AG09309 (cell line): ENCODE measurements around the gene GGT1.
"Not testable (repeated sequence)": the region's sequence is repeated elsewhere in the genome, so short reads cannot be mapped to it uniquely, and the experiment has no call there.

ENCODE experiments used
- DNase-seq: peaks from one replicate; pipeline ENCODE4 v3.0.0-alpha.2; 2010; ENCODE audit warnings: low read depth
- H3K4me3 ChIP-seq: 2 replicates; pipeline ENCODE4 v1.5.1; 2011; ENCODE audit warnings: mild to moderate bottlenecking, low read depth, low read length, moderate library complexity; ENCODE audit not compliant: control insufficient read depth
- TF ChIP-seq, protein P1 (sequence below): IDR thresholded peaks from 2 replicates; pipeline ENCODE4 v1.5.1; 2011; ENCODE audit warnings: mild to moderate bottlenecking, low read depth, low read length, inconsistent platforms; ENCODE audit not compliant: insufficient read depth, control insufficient read depth; ENCODE audit errors: missing control alignments

The GGT1 gene

GRCh38 chr22:24601217-24602104 lies 1.5 kb upstream of the GGT1 start:
- DNase-seq: no peak
- TF ChIP-seq, protein P1, sequence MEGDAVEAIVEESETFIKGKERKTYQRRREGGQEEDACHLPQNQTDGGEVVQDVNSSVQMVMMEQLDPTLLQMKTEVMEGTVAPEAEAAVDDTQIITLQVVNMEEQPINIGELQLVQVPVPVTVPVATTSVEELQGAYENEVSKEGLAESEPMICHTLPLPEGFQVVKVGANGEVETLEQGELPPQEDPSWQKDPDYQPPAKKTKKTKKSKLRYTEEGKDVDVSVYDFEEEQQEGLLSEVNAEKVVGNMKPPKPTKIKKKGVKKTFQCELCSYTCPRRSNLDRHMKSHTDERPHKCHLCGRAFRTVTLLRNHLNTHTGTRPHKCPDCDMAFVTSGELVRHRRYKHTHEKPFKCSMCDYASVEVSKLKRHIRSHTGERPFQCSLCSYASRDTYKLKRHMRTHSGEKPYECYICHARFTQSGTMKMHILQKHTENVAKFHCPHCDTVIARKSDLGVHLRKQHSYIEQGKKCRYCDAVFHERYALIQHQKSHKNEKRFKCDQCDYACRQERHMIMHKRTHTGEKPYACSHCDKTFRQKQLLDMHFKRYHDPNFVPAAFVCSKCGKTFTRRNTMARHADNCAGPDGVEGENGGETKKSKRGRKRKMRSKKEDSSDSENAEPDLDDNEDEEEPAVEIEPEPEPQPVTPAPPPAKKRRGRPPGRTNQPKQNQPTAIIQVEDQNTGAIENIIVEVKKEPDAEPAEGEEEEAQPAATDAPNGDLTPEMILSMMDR: no peak
- no peak overlapping the region for H3K4me3 ChIP-seq

- not testable (repeated sequence) for DNase-seq, H3K4me3 ChIP-seq
Measured at GRCh38 chr22:24602105-24602749, 766 bp upstream of the GGT1 start.

DNA sequence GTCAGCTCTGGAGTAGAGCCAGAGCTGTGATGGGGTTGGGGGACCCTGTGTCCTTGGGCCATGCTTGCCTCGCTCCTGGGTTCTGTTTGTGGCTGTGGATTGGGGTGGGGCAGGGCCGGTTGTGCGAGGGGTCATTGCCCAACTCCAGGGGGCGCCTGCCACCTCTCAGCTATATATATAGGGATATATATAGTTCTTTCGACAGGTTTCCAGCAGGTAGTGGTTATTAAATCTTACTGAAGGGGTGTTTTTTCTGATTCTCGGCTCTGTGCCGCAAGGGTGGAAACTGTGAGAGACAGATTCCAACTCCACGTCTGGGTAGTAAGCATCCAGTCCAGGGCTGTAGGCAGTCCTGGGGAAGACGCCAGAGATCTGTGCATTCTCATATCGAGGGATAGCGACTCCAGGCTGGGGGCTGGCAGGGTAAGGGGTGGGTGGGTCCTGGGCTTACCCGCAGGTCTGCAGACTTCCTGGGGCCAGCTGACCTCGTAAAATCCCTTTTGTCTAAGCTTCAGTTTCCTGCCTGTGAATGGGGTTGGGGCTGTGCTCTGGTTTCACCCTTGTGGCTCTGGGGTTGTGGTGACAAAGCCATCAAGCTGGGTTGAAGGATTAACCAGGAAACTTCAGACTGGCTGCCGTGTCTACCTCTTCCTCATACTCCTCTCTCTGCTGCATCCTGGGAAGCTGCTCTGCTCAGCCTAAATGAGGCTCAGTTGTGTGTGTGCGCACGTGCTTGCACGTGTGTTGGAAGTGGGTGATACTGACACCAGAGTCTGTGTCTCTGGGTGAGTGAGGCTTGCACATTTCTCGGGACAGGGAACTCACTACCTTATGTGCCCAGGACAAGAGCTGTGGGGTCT lies 1.0 kb downstream of the GGT1 start:
- not testable (repeated sequence) for H3K4me3 ChIP-seq, DNase-seq

GRCh38 chr22:24606340-24606739 lies 3.3 kb downstream of the GGT1 start:
- DNase-seq, H3K4me3 ChIP-seq: not testable (repeated sequence)

- not testable (repeated sequence) for DNase-seq, H3K4me3 ChIP-seq
Measured at GRCh38 chr22:24607429-24607983, 4.5 kb downstream of the GGT1 start.

DNA sequence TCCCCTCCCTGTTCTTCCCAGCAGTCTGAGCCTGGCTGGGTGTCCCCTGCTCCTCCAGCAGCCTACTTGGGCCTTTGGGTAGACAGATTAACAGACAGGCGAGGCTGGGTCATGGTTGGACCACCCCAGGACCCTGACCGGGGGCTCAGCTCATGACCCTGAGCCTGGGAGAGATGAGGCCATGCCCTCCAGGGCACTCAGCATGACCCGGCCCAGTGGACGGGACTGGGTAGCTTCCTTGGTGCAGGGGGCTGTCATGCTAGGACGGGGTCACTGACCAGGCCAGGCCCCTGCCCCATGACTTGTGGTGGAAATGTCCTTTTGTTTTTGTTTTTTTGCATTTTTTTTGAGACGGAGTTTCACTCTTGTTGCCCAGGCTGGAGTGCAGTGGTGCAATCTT lies 5.3 kb downstream of the GGT1 start:
- H3K4me3 ChIP-seq, DNase-seq: not testable (repeated sequence)

GRCh38 chr22:24609888-24610287 lies 6.9 kb downstream of the GGT1 start:
- not testable (repeated sequence) for DNase-seq, H3K4me3 ChIP-seq

GRCh38 chr22:24614794-24615193 lies 11.8 kb downstream of the GGT1 start:
- DNase-seq, H3K4me3 ChIP-seq: not testable (repeated sequence)

GRCh38 chr22:24621244-24621643 lies 18.3 kb downstream of the GGT1 start:
- not testable (repeated sequence) for DNase-seq

DNA sequence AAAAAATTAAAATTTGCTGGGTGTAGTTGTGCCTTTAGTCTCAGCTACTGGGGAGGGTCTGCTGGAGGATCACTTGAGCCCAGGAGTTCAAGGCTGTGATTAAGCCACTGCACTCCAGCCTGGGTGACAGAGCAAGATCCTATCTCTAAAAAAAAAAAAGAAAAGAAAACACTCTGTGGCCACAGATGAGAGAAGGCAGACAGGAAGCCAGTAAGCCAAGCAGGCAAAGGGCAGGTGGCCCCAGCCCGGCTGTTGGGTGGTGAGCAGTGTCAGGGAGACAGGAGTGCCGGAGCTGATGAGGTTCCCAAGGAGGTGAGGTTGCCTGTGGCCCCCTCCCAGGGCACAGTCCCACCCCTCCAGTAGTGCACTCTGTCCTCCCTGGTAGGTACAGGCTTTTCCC lies 19.6 kb downstream of the GGT1 start:
- DNase-seq, H3K4me3 ChIP-seq: not testable (repeated sequence)

More at GRCh38 chr22:24621244-24621643, 18.3 kb downstream of the GGT1 start:
- not testable (repeated sequence) for H3K4me3 ChIP-seq

DNA sequence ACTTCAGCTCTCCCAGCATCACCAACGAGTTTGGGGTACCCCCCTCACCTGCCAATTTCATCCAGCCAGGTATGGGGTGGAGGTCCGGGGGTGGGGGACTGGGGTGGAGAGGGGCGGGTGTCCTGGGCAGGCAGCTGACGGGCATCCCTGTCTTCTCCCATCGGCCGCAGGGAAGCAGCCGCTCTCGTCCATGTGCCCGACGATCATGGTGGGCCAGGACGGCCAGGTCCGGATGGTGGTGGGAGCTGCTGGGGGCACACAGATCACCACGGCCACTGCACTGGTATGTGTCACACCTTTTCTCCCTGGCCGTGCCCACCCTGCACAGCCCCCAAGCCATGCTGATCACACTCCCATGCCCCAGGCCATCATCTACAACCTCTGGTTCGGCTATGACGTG lies 24.9 kb downstream of the GGT1 start:
- H3K4me3 ChIP-seq, DNase-seq: not testable (repeated sequence)

DNA sequence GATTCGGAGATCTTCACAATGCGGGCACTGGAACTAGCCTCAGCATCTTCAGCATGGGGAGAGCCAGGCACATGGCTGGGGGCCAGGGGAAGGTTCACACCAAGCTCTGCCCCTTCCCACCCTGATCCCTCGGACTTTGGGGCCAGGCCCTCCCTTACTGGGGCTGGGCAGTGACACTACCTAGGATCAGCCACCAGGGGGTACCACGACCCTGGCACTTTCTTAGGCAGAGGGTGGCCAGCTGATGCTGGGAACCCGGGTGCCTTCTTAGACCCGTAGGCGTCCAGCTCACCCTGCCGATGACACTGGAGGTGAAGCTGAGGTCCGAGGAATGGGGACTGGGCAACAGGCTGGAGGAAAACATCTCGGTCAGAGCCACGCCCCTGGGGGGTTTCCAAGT lies 26.1 kb downstream of the GGT1 start:
- DNase-seq, H3K4me3 ChIP-seq: not testable (repeated sequence)
- TF ChIP-seq, protein P1: peak; percentile 44

DNA sequence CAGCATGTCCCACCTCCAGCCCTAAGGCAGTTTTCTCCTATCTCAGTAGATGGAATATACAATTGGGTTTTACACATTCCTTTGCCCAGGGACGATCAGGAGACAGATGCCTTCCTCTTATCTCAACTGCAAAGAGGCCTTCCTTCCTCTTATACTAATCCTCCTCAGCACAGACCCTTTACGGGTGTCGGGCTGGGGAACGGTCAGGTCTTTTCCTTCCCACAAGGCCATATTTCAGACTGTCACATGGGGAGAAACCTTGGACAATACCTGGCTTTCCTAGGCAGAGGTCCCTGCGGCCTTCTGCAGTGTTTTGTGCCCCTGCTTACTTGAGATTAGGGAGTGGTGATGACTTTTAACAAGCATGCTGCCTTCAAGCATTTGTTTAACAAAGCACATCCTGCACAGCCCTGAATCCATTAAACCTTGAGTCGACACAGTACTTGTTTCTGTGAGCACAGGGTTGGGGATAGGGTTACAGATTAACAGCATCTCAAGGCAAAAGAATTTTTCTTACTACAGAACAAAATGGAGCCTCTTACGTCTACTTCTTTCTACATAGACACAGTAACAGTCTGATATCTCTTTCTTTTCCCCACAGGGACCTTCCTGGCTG lies 27.9 kb downstream of the GGT1 start:
- H3K4me3 ChIP-seq, DNase-seq: not testable (repeated sequence)

- not testable (repeated sequence) for DNase-seq, H3K4me3 ChIP-seq
Measured at GRCh38 chr22:24631430-24632122, 28.6 kb downstream of the GGT1 start.
